ENCODE data around the gene ASB10.

Gene ASB10

DNA sequence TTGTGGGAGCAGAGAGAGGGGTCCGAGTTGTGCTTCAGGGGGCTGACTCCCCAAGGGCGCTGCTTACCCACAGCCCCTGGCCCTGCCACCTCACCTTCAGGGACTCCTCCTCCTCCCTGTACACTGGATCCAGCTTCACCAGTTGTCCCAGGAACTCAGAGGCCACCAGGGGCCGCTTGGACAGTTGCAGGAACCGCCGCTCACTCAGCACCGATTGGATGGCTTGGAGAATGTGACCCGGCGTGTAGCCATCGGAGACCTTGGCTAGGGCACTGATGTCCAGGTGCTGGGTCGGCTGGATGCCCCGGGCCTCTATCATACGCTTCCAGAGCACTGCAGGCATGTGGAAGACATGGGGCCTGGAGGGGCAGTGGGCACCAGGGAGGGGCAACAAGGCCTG lies 4.5 kb upstream of the ASB10 start:
- DNase-seq (ENCODE audit: low read depth): no peak
- TF ChIP-seq, protein P1, sequence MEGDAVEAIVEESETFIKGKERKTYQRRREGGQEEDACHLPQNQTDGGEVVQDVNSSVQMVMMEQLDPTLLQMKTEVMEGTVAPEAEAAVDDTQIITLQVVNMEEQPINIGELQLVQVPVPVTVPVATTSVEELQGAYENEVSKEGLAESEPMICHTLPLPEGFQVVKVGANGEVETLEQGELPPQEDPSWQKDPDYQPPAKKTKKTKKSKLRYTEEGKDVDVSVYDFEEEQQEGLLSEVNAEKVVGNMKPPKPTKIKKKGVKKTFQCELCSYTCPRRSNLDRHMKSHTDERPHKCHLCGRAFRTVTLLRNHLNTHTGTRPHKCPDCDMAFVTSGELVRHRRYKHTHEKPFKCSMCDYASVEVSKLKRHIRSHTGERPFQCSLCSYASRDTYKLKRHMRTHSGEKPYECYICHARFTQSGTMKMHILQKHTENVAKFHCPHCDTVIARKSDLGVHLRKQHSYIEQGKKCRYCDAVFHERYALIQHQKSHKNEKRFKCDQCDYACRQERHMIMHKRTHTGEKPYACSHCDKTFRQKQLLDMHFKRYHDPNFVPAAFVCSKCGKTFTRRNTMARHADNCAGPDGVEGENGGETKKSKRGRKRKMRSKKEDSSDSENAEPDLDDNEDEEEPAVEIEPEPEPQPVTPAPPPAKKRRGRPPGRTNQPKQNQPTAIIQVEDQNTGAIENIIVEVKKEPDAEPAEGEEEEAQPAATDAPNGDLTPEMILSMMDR (IDR thresholded peaks at IDR 0.05; ENCODE audit: control insufficient read depth, insufficient read depth, low read depth, low read length, missing control alignments): no peak
- no peak overlapping the region for H3K4me3 ChIP-seq (ENCODE audit: control insufficient read depth, low read depth, low read length)

- TF ChIP-seq, protein P1 (IDR thresholded peaks at IDR 0.05; ENCODE audit: control insufficient read depth, insufficient read depth, low read depth, low read length, missing control alignments): no peak
- H3K4me3 ChIP-seq (ENCODE audit: control insufficient read depth, low read depth, low read length): no peak overlapping the region
- DNase-seq (ENCODE audit: low read depth): no peak
Measured at GRCh38 chr7:151189038-151189437, 2.0 kb upstream of the ASB10 start.

DNA sequence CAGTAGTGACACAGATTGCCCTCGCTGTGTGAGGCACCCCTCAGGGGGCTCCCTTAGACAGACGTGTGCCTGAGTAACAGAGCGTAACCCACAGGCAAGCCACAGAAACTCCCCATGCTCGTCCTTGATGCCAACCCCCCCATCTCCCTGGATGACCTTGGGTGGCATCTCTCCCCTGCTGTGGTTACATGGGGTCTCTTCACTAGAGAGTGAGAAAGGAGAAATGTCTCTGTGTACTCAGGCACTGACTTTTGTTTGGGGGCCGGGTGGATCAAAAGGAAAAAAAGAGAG lies 1.1 kb upstream of the ASB10 start:
- no peak overlapping the region for H3K4me3 ChIP-seq (ENCODE audit: control insufficient read depth, low read depth, low read length)
- TF ChIP-seq, protein P1 (IDR thresholded peaks at IDR 0.05; ENCODE audit: control insufficient read depth, insufficient read depth, low read depth, low read length, missing control alignments): no peak
- DNase-seq (ENCODE audit: low read depth): no peak

DNA sequence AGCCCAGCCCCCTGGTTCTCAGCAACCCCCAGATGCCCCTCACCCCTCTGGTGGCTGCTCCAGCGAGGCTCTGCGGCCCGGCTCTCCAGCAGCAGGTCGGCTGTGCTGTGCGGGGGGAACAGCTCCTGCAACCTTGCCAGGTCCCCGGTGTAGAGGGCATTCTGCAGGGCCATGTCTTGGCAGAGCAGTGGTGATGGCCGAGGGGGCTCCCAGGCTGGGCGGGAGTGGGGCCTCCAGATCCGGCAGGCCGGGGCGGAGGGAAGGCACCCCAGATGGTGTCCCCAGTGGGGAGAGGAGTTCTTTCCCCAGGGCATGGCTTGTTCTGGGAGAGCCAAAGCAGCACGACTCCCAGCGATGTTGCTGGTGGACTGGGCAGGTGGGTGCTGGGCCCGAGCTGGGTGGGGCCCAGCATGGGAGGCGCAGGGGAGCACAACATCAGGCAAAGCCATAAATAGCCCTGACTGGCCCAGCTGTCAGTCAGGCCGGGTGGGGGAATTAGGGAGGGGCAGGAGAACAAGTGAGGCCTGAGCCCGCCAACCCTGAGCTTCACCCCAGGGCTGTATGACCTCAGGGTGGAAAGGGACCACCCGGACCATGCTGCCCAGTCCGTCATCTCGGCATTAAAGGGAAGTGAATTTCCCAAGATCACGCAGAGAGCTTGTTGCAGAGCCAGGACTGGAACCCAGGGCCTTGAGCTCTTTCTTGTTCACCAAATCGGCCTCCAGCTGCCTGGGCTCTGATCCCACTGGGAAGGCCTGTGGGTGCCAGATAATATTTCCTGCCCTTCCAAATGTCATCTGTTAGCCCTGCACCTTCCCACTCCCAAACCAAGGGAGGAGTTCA lies 580 bp upstream of the ASB10 start:
- TF ChIP-seq, protein P1 (IDR thresholded peaks at IDR 0.05; ENCODE audit: control insufficient read depth, insufficient read depth, low read depth, low read length, missing control alignments): no peak
- no peak overlapping the region for H3K4me3 ChIP-seq (ENCODE audit: control insufficient read depth, low read depth, low read length)
- DNase-seq (ENCODE audit: low read depth): no peak

DNA sequence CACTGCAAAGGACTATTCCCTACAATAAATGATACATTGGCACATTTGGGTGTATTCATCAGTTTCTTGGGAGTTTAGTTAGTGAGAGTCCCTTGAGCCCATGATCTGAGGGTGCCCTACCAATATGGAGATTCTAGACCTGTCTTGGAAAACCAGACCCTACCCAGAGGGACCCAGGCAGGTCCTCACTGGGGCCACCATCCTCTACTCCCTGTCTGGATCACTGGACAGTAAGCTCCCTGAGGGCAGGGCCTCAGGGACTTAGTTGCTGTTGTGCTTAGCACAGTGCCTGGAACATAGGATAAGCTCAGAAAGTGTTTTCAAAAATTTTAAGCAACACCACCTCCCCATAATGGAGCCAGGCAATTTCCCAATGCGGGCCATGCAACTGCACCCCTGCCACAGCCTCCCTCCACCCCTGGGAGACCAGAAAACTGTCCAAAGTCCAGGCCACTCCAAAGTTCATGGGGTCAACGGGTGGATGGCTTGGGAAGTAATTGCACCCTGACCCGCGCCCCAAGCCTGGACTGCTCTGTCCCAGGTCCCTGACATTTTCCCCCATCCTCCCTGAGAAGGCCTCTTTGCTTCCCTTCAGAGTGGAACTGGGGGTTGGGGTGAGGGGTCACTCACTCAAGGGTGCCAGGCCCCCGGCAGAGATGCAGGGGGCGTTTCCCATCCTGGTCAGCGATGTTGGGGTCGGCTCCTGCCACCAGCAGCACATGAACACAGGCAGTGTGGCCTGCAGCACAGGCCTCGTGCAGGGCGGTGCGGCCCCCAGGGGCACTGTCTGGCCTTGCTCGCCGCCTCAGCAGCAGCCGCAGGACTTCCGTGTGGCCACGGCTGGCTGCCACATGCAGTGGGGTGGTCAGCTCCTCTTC lies 1.0 kb downstream of the ASB10 start:
- TF ChIP-seq, protein P1 (IDR thresholded peaks at IDR 0.05; ENCODE audit: control insufficient read depth, insufficient read depth, low read depth, low read length, missing control alignments): no peak
- DNase-seq (ENCODE audit: low read depth): no peak
- no peak overlapping the region for H3K4me3 ChIP-seq (ENCODE audit: control insufficient read depth, low read depth, low read length)

DNA sequence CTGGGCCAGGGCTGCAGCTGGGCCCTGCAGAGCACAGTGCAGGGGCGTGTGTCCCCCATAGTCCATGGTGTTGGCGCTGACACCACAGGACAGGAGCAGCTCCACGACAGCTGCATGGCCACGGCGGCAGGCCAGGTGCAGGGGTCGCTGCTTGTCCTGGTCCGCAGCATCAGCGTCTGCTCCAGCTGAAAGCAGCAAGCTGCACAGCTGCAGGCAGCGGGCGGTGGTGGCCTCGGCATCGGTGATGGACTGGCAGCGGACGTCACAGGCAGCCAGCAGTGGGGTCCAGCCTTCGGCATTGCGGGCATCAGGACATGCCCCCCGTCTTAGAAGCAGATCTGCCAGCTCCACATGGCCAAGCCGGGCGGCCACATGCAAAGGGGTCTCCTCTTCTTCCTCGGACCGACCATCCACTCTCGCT lies 6.0 kb downstream of the ASB10 start:
- no peak overlapping the region for H3K4me3 ChIP-seq (ENCODE audit: control insufficient read depth, low read depth, low read length)
- TF ChIP-seq, protein P1 (IDR thresholded peaks at IDR 0.05; ENCODE audit: control insufficient read depth, insufficient read depth, low read depth, low read length, missing control alignments): no peak
- DNase-seq (ENCODE audit: low read depth): no peak

All from AG09309 (cell line).